Fibroblast of mammary gland (primary cell): ENCODE measurements around the gene CHSY1.

ENCODE experiments used
- DNase-seq: peaks from one replicate; pipeline ENCODE4 v3.0.0-alpha.2; 2010; ENCODE audit warnings: low read depth
- H3K4me3 ChIP-seq: 2 replicates; pipeline ENCODE4 v1.5.1; 2011; ENCODE audit warnings: low read depth, mild to moderate bottlenecking, low read length, moderate library complexity; ENCODE audit not compliant: control insufficient read depth
- CTCF ChIP-seq: conservative IDR thresholded peaks from 2 replicates; pipeline ENCODE4 v1.5.1; 2011; ENCODE audit warnings: low read depth, low read length, inconsistent platforms; ENCODE audit not compliant: control insufficient read depth, insufficient read depth

Gene CHSY1

GRCh38 chr15:101148881-101149664 lies 102.8 kb downstream of the CHSY1 start:
- H3K4me3 ChIP-seq = no peak overlapping the region
- no peak for DNase-seq
- TF ChIP-seq CTCF = no peak

GRCh38 chr15:101148166-101148880 lies 103.5 kb downstream of the CHSY1 start:
- H3K4me3 ChIP-seq = no peak overlapping the region
- no peak for TF ChIP-seq CTCF
- no peak for DNase-seq

GRCh38 chr15:101147181-101147580 lies 104.7 kb downstream of the CHSY1 start:
- no peak overlapping the region for H3K4me3 ChIP-seq
- no peak for DNase-seq
- TF ChIP-seq CTCF = no peak

GRCh38 chr15:101146118-101146702 lies 105.6 kb downstream of the CHSY1 start:
- DNase-seq = no peak
- H3K4me3 ChIP-seq = no peak overlapping the region
- TF ChIP-seq CTCF = no peak

- peak; percentile 47 for DNase-seq
- no peak overlapping the region for H3K4me3 ChIP-seq
- no peak for TF ChIP-seq CTCF
Observed at GRCh38 chr15:101145362-101145761, 106.5 kb downstream of the CHSY1 start.

GRCh38 chr15:101143321-101143720 lies 108.5 kb downstream of the CHSY1 start:
- no peak overlapping the region for H3K4me3 ChIP-seq
- TF ChIP-seq CTCF = no peak
- no peak for DNase-seq
